Loucy (cell line): ENCODE results near the gene GRAMD2A.
"Not testable (repeated sequence)": the region's sequence is repeated elsewhere in the genome, so short reads cannot be mapped to it uniquely, and the experiment has no call there.

Experiments
- H2AFZ ChIP-seq: fragments of 200-600 bp; sonication (generic); 2 replicates; pipeline ENCODE4 v1.6.0; 2016; ENCODE audit warnings: antibody characterized with exemption, mild to moderate bottlenecking, low read length, moderate library complexity
- H3F3A ChIP-seq: fragments of 200-600 bp; 2 replicates; pipeline ENCODE4 v1.6.0; 2016; ENCODE audit warnings: antibody characterized with exemption, low read depth, mild to moderate bottlenecking
- H3K27me3 ChIP-seq: fragments of 200-600 bp; sonication (generic); 2 replicates; pipeline ENCODE4 v1.6.1; 2014; ENCODE audit warnings: low read length, mild to moderate bottlenecking; ENCODE audit not compliant: insufficient read depth, poor library complexity, severe bottlenecking
- H3K36me3 ChIP-seq: fragments of 200-600 bp; sonication (generic); 2 replicates; pipeline ENCODE4 v1.6.1; 2016; ENCODE audit warnings: low read length; ENCODE audit not compliant: insufficient read depth
- H3K4me1 ChIP-seq: fragments of 200-600 bp; sonication (generic); 2 replicates; pipeline ENCODE4 v1.5.1; 2014; ENCODE audit warnings: low read length, mild to moderate bottlenecking; ENCODE audit not compliant: insufficient read depth, poor library complexity, severe bottlenecking
- H3K4me2 ChIP-seq: fragments of 200-600 bp; sonication (generic); 2 replicates; pipeline ENCODE4 v1.6.0; 2014; ENCODE audit warnings: antibody characterized with exemption, low read length, low read depth, mild to moderate bottlenecking; ENCODE audit not compliant: poor library complexity, severe bottlenecking
- H3K4me3 ChIP-seq: fragments of 200-600 bp; sonication (generic); 2 replicates; pipeline ENCODE4 v1.5.1; 2014; ENCODE audit warnings: low read length, mild to moderate bottlenecking, mixed read lengths; ENCODE audit not compliant: poor library complexity, severe bottlenecking
- H3K79me2 ChIP-seq: fragments of 200-600 bp; sonication (generic); 2 replicates; pipeline ENCODE4 v1.6.1; 2014; ENCODE audit warnings: low read length; ENCODE audit not compliant: insufficient read depth
- H3K9ac ChIP-seq: fragments of 200-600 bp; sonication (generic); 2 replicates; pipeline ENCODE4 v1.6.0; 2014; ENCODE audit warnings: mild to moderate bottlenecking, low read depth, low read length, moderate library complexity; ENCODE audit not compliant: poor library complexity, severe bottlenecking
- H3K9me2 ChIP-seq: fragments of 200-600 bp; sonication (generic); replicated peaks from 2 replicates; pipeline ENCODE4 v1.6.1; 2016; ENCODE audit warnings: low read depth, low read length, mixed read lengths
- H3K9me3 ChIP-seq: fragments of 200-600 bp; sonication (generic); 2 replicates; pipeline ENCODE4 v1.6.1; 2014; ENCODE audit warnings: mild to moderate bottlenecking, antibody characterized with exemption, low read length, low read depth; ENCODE audit not compliant: insufficient read depth
- H4K20me1 ChIP-seq: fragments of 200-600 bp; sonication (generic); 2 replicates; pipeline ENCODE4 v1.6.0; 2014; ENCODE audit warnings: antibody characterized with exemption, low read length, mild to moderate bottlenecking; ENCODE audit not compliant: insufficient read depth, poor library complexity, severe bottlenecking
- EZH2phosphoT487 ChIP-seq: fragments of 200-600 bp; IDR thresholded peaks from 2 replicates; pipeline ENCODE4 v1.6.1; 2018; ENCODE audit warnings: antibody characterized with exemption, mild to moderate bottlenecking, moderate library complexity, borderline replicate concordance
- TF ChIP-seq, protein P1 (sequence below): fragments of 200-600 bp; sonication (generic); conservative IDR thresholded peaks from 2 replicates; pipeline ENCODE4 v1.5.1; 2014; ENCODE audit warnings: mild to moderate bottlenecking, antibody characterized with exemption, low read length

GRAMD2A gene

DNA sequence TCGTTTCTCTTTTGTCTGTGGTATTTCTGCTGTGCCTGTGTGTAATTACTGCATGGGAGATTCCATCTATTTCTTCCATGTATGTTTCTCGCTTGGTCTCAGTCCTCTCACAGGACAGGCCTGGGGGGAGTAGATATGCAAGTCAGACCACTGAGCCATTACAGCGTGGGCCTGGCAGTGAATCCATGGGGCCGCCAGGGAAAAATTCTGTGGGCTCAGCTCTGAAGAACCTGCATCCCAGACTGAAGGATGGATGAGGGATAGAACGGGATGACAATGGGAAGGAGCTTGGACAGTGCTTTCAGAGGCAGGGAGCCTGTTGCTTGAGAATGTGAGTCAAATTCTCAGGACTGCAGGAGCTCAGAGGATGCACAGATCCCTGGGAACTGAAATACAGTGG, 24.8 kb downstream of the GRAMD2A start:
- H3K9me3 ChIP-seq = no peaks in the 10 kb centered on the region
- H3K4me3 ChIP-seq = no peak overlapping the region
- H3K9ac ChIP-seq = no peak overlapping the region
- H3K9me2 ChIP-seq = no peaks in the 10 kb centered on the region
- H3F3A ChIP-seq = no peaks in the 10 kb centered on the region; the same call in 1 of the 2 replicates
- no peaks in the 10 kb centered on the region for H3K36me3 ChIP-seq
- peaks cover 35% of the 10 kb centered on the region for H3K4me1 ChIP-seq
- H3K79me2 ChIP-seq = no peaks in the 10 kb centered on the region
- no peak overlapping the region for H3K4me2 ChIP-seq
- H3K27me3 ChIP-seq = no peaks in the 10 kb centered on the region
- H4K20me1 ChIP-seq = no peaks in the 10 kb centered on the region
- no peak for TF ChIP-seq EZH2phosphoT487
- TF ChIP-seq, protein P1, sequence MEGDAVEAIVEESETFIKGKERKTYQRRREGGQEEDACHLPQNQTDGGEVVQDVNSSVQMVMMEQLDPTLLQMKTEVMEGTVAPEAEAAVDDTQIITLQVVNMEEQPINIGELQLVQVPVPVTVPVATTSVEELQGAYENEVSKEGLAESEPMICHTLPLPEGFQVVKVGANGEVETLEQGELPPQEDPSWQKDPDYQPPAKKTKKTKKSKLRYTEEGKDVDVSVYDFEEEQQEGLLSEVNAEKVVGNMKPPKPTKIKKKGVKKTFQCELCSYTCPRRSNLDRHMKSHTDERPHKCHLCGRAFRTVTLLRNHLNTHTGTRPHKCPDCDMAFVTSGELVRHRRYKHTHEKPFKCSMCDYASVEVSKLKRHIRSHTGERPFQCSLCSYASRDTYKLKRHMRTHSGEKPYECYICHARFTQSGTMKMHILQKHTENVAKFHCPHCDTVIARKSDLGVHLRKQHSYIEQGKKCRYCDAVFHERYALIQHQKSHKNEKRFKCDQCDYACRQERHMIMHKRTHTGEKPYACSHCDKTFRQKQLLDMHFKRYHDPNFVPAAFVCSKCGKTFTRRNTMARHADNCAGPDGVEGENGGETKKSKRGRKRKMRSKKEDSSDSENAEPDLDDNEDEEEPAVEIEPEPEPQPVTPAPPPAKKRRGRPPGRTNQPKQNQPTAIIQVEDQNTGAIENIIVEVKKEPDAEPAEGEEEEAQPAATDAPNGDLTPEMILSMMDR = no peak
- H2AFZ ChIP-seq = no peak overlapping the region

DNA sequence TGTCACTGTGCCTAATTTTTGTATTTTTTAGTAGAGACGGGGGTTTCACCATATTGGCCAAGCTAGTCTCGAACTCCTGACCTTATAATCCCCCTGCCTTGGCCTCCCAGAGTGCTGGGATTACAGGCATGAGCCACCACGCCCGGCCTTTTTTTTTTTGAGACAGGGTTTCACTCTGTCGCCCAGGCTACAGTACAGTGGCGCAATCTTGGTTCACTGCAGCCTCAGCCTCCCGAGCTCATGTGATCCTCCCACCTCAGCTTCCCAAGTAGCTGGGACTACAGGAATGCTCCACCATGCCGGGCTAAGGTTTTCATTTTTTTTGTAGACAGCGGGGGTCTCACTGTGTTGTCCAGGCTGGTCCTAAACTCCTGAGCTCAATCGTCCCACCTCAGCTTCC, 25.6 kb downstream of the GRAMD2A start:
- H3K9me3 ChIP-seq, H3K9me2 ChIP-seq, H3K27me3 ChIP-seq, H3K79me2 ChIP-seq, H3K4me2 ChIP-seq, H3K4me3 ChIP-seq, H4K20me1 ChIP-seq, H3K9ac ChIP-seq, H3F3A ChIP-seq, H2AFZ ChIP-seq, H3K36me3 ChIP-seq: not testable (repeated sequence)
- H3K4me1 ChIP-seq = peaks cover 40% of the 10 kb centered on the region

DNA sequence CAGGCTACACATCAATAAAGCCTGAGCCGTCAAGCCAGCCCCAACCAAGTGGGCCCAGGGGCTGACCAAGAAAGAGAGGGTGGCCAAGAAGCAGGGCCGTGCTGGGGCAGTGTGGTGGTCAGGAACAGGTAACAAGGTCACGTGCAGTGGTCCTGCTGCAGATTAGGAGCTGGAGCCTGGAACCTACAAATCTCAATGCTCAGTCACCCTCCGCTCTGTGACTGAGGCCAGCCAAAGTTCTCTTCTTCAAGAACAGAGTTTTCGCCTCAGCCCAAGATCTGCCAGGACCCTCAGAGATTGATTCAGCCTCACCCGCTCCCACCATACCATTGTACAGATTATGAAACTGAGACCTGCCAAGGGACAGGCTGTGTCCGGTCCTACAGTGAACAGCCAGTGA, 26.9 kb downstream of the GRAMD2A start:
- Histone ChIP-seq H3K79me2 (no peaks in the 10 kb centered on the region), H3K4me1 (peaks cover 40% of the 10 kb centered on the region), H3K4me3 (no peak overlapping the region), H4K20me1 (no peaks in the 10 kb centered on the region), H3F3A (no peaks in the 10 kb centered on the region; the same call in 1 of the 2 replicates), H3K9me3 (no peaks in the 10 kb centered on the region), H3K9me2 (no peaks in the 10 kb centered on the region), H2AFZ (no peak overlapping the region), H3K36me3 (no peaks in the 10 kb centered on the region), H3K9ac (no peak overlapping the region), H3K4me2 (no peak overlapping the region), H3K27me3 (no peaks in the 10 kb centered on the region)
- TF ChIP-seq, protein P1 = no peak
- no peak for TF ChIP-seq EZH2phosphoT487

DNA sequence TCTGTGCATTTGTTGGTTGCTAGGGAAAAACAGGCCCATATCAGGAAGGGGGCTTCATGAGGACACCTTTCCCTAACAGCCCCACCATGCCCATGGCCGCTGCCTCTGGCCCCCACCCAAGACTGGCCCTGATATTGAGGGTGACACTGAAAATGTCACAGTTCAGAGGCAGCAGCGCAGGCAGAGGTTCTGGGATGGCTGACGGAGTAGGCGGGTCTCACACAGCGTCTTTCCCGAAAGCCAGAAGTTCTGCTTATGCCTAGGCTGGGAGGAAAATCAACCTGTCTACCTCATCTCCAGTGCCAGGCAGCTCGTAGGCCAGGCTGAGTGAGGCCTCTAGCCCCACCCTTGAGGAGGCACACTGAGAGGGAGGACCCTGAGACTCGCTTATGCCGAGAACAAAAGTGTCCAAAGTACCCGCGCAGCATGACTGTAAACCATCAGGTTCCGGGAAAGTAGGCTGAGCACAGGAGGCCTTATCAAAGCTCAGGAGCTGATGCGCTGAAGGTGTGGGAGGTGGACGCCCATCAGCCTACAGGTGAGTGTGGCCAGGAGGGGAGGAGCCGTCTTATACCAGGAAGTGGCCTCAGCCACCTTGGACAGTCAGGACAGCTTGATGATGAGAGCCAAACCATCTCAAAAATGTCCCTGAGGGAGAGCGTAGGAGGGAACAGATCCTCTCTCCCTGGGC, 27.5 kb downstream of the GRAMD2A start:
- Histone ChIP-seq H3K4me3 (no peak overlapping the region), H3K27me3 (no peaks in the 10 kb centered on the region), H3K9me2 (no peaks in the 10 kb centered on the region), H3K79me2 (no peaks in the 10 kb centered on the region), H3K4me2 (peak overlapping the region; percentile 93), H4K20me1 (no peaks in the 10 kb centered on the region), H3K4me1 (peaks cover 40% of the 10 kb centered on the region), H3K9ac (peak overlapping the region; percentile 78), H3K36me3 (no peaks in the 10 kb centered on the region), H3F3A (no peaks in the 10 kb centered on the region; the same call in 1 of the 2 replicates), H2AFZ (no peak overlapping the region; the same call in 1 of the 2 replicates), H3K9me3 (no peaks in the 10 kb centered on the region)
- TF ChIP-seq, protein P1 = no peak
- no peak for TF ChIP-seq EZH2phosphoT487
